HCT116 (cell line): Measurements from ENCODE around the gene GSK3A.

ENCODE experiments used
- EZH2 ChIP-seq: fragments of 200-600 bp; sonication (generic); IDR thresholded peaks from 2 replicates; pipeline ENCODE4 v1.6.1; 2017; ENCODE audit warnings: antibody characterized with exemption, mixed run types
- EZH2phosphoT487 ChIP-seq: fragments of 200-600 bp; IDR thresholded peaks from 2 replicates; pipeline ENCODE4 v1.6.1; 2018; ENCODE audit warnings: antibody characterized with exemption, borderline replicate concordance
- JUND ChIP-seq: IDR thresholded peaks from 2 replicates; pipeline ENCODE4 v1.6.1; 2012
- POLR2A ChIP-seq: IDR thresholded peaks from 2 replicates; pipeline ENCODE4 v1.7.0; 2011; ENCODE audit warnings: borderline replicate concordance; ENCODE audit not compliant: insufficient read depth, insufficient read length; ENCODE audit errors: extremely low read depth
- POLR2AphosphoS5 ChIP-seq: IDR thresholded peaks from 2 replicates; pipeline ENCODE4 v1.6.1; 2011; ENCODE audit warnings: mild to moderate bottlenecking, low read depth, low read length, moderate library complexity
- RAD21 ChIP-seq: IDR thresholded peaks from 2 replicates; pipeline ENCODE4 v1.6.1; 2012; ENCODE audit warnings: low read depth, mild to moderate bottlenecking
- YY1 ChIP-seq: IDR thresholded peaks from 2 replicates; pipeline ENCODE4 v1.6.1; 2011; ENCODE audit warnings: low read length, low read depth, moderate library complexity, mild to moderate bottlenecking; ENCODE audit not compliant: insufficient replicate concordance; ENCODE audit errors: extremely low read depth
- ZFX ChIP-seq: fragments of 450-650 bp; IDR thresholded peaks from 2 replicates; pipeline ENCODE4 v1.6.1; 2017
- ZNF274 ChIP-seq: fragments of 200-500 bp; sonication (Bioruptor generic); IDR thresholded peaks from 2 replicates; pipeline ENCODE4 v1.6.1; 2014; ENCODE audit warnings: mild to moderate bottlenecking, low read depth, low read length, inconsistent platforms
- TF ChIP-seq, protein P1 (sequence below), 3 experiments: fragments of 200-600 bp in 1 of 3; sonication (generic) in 1 of 3; IDR thresholded peaks in 2 of 3; conservative IDR thresholded peaks in 1 of 3; 2 replicates each; pipeline ENCODE4 v1.5.1; 2012 to 2017; ENCODE audit warnings: low read depth in 2 of 3, low read length in 2 of 3, antibody characterized with exemption in 1 of 3, borderline replicate concordance in 1 of 3, control low read depth in 1 of 3, mild to moderate bottlenecking in 1 of 3, mixed read lengths in 1 of 3, mixed run types in 1 of 3, moderate library complexity in 1 of 3; ENCODE audit not compliant: insufficient read depth in 1 of 3
- TF ChIP-seq, protein P2 (sequence below): IDR thresholded peaks from 2 replicates; pipeline ENCODE4 v1.6.1; 2012
- TF ChIP-seq, protein P3 (sequence below): IDR thresholded peaks from 2 replicates; pipeline ENCODE4 v1.6.1; 2012

DNA sequence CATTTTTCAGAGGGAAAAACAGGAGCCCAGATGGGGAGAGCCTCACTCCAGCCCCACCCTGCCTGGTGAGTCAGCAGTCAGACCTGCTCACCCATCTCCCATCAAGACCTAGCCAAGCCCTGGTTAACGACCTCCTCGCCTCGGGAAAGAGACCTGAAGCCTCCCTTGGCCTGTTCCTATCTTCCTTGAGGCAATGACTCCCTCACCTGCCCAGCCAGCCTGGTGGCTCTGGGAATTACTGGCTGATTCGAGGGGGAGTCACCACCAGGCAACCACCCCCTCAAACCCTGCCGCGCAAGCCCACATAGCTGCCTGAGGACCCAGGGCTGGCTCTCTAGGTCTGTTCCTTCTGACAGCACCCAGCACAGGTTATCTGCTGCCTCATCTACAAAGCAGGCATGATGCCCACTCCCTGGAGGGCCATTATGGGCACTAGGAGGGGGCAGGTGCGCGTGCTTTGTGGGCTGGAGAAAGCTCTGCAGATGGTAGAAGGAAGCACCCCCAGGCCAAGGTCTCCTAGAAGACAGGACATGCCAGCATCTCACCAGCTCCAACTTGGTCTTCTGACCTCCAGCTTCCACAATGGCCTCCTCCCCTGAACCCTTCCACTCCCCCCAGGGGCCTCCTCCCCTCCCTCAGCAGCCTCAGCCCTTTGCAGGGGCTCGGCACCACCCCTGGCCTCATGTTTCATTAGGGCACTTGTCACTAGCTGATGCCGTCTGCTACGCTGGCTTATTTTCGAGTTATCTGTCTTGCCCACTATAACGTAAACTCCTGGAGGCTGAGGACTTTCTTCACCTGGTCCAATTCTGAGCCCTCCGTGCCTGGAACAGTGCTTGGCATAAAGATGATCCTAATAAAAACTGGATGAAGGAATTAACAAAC, 35.3 kb downstream of the GSK3A start:
- TF ChIP-seq YY1, result no peak
- TF ChIP-seq POLR2AphosphoS5, result no peak
- TF ChIP-seq POLR2A, result no peak
- TF ChIP-seq EZH2, result no peak
- TF ChIP-seq, protein P1, sequence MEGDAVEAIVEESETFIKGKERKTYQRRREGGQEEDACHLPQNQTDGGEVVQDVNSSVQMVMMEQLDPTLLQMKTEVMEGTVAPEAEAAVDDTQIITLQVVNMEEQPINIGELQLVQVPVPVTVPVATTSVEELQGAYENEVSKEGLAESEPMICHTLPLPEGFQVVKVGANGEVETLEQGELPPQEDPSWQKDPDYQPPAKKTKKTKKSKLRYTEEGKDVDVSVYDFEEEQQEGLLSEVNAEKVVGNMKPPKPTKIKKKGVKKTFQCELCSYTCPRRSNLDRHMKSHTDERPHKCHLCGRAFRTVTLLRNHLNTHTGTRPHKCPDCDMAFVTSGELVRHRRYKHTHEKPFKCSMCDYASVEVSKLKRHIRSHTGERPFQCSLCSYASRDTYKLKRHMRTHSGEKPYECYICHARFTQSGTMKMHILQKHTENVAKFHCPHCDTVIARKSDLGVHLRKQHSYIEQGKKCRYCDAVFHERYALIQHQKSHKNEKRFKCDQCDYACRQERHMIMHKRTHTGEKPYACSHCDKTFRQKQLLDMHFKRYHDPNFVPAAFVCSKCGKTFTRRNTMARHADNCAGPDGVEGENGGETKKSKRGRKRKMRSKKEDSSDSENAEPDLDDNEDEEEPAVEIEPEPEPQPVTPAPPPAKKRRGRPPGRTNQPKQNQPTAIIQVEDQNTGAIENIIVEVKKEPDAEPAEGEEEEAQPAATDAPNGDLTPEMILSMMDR (IDR thresholded peaks at IDR 0.05 in 2 of 3, conservative IDR thresholded peaks at IDR 0.05 in 1 of 3; ENCODE audit: borderline replicate concordance in 1 of 3, insufficient read depth in 1 of 3, low read depth in 2 of 3, low read length in 2 of 3), result no peak
- TF ChIP-seq, protein P2, sequence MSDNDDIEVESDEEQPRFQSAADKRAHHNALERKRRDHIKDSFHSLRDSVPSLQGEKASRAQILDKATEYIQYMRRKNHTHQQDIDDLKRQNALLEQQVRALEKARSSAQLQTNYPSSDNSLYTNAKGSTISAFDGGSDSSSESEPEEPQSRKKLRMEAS, result no peak
- TF ChIP-seq, protein P3, sequence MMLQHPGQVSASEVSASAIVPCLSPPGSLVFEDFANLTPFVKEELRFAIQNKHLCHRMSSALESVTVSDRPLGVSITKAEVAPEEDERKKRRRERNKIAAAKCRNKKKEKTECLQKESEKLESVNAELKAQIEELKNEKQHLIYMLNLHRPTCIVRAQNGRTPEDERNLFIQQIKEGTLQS, result no peak
- no peak for TF ChIP-seq ZNF274
- no peak for TF ChIP-seq ZFX
- TF ChIP-seq JUND, result peak; percentile 42; the same call in 1 of the 2 replicates
- TF ChIP-seq EZH2phosphoT487, result no peak
- TF ChIP-seq RAD21, result no peak
